Gastroesophageal sphincter (tissue), 3 donors: ENCODE measurements around the gene LRRC73.

Experiments
- EP300 ChIP-seq: sonication (generic); formaldehyde crosslinking; IDR thresholded peaks from one replicate; pipeline ENCODE4 v1.6.1; 2017; ENCODE audit warnings: antibody characterized with exemption, mild to moderate bottlenecking
- POLR2A ChIP-seq, 2 donors: fragments of 450-650 bp; IDR thresholded peaks; one replicate each; pipeline ENCODE4 v1.6.1; 2017; ENCODE audit warnings: antibody characterized with exemption in 2 of 2, mild to moderate bottlenecking in 2 of 2, moderate library complexity in 1 of 2
- POLR2AphosphoS5 ChIP-seq: sonication (generic); formaldehyde crosslinking; IDR thresholded peaks from one replicate; pipeline ENCODE4 v1.6.1; 2017; ENCODE audit warnings: antibody characterized with exemption
- TF ChIP-seq, protein P1 (sequence below), 4 experiments: fragments of 200-600 bp in 2 of 4; fragments of 450-650 bp in 2 of 4; sonication (generic) in 1 of 4; IDR thresholded peaks; one replicate each; pipeline ENCODE4 v1.5.1; 2017 to 2019; ENCODE audit warnings: antibody characterized with exemption in 4 of 4, mild to moderate bottlenecking in 2 of 4, moderate library complexity in 2 of 4

DNA sequence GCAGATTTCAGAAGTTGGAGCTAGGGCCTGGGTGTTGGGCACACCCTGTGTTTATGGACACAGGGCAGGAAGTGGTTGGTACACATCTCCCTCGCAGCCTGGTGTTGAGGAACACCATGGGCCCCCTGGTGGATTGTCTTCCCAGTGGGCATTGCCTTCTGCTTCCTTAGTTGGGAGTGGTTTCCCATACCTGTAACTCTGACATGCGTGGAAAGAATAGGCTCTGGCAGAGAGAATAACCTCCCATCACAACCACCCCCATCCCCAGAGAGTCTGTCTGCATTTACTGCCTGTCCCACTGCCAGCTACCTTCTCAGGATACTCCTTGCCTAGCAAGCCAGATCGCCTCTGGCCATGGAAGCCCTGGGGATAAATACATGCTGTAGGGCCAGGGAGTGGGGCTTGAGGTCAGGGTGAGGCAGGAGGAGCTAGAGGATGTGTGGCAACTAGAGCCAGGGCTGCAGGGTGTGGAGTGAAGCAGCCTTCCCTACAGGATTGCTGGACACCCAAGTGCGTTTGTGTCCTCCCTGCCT is 14.7 kb downstream of the LRRC73 start:
- TF ChIP-seq, protein P1, sequence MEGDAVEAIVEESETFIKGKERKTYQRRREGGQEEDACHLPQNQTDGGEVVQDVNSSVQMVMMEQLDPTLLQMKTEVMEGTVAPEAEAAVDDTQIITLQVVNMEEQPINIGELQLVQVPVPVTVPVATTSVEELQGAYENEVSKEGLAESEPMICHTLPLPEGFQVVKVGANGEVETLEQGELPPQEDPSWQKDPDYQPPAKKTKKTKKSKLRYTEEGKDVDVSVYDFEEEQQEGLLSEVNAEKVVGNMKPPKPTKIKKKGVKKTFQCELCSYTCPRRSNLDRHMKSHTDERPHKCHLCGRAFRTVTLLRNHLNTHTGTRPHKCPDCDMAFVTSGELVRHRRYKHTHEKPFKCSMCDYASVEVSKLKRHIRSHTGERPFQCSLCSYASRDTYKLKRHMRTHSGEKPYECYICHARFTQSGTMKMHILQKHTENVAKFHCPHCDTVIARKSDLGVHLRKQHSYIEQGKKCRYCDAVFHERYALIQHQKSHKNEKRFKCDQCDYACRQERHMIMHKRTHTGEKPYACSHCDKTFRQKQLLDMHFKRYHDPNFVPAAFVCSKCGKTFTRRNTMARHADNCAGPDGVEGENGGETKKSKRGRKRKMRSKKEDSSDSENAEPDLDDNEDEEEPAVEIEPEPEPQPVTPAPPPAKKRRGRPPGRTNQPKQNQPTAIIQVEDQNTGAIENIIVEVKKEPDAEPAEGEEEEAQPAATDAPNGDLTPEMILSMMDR (IDR thresholded peaks at IDR 0.05): no peak
- TF ChIP-seq POLR2A (IDR thresholded peaks at IDR 0.05): no peak
- TF ChIP-seq EP300: no peak
- no peak for TF ChIP-seq POLR2AphosphoS5
